Testis (tissue), 2 donors: ENCODE results near the gene CTDNEP1.

ENCODE experiments used
- POLR2A ChIP-seq: fragments of 450-650 bp; IDR thresholded peaks from one replicate; pipeline ENCODE4 v1.6.1; 2017; ENCODE audit warnings: antibody characterized with exemption, mild to moderate bottlenecking, moderate library complexity
- TF ChIP-seq, protein P1 (sequence below), 3 experiments: fragments of 450-650 bp in 2 of 3; fragments of 200-600 bp in 1 of 3; sonication (generic) in 1 of 3; IDR thresholded peaks; one replicate each; pipeline ENCODE4 v1.5.1; 2016 to 2019; ENCODE audit warnings: antibody characterized with exemption in 3 of 3, mild to moderate bottlenecking in 2 of 3, moderate library complexity in 1 of 3

GRCh38 chr17:7207120-7208001 is 44.2 kb downstream of the CTDNEP1 start:
- TF ChIP-seq, protein P1, sequence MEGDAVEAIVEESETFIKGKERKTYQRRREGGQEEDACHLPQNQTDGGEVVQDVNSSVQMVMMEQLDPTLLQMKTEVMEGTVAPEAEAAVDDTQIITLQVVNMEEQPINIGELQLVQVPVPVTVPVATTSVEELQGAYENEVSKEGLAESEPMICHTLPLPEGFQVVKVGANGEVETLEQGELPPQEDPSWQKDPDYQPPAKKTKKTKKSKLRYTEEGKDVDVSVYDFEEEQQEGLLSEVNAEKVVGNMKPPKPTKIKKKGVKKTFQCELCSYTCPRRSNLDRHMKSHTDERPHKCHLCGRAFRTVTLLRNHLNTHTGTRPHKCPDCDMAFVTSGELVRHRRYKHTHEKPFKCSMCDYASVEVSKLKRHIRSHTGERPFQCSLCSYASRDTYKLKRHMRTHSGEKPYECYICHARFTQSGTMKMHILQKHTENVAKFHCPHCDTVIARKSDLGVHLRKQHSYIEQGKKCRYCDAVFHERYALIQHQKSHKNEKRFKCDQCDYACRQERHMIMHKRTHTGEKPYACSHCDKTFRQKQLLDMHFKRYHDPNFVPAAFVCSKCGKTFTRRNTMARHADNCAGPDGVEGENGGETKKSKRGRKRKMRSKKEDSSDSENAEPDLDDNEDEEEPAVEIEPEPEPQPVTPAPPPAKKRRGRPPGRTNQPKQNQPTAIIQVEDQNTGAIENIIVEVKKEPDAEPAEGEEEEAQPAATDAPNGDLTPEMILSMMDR (IDR thresholded peaks at IDR 0.05), result no peak
- no peak for TF ChIP-seq POLR2A
